ENCODE data around the gene CYP1A2. TPM values are rescaled to one million over a fixed set of nuclear protein-coding genes. Genes with fewer than 3 reads are reported as not detected.

Gene CYP1A2
- total and polyA plus RNA-seq, 2 of the 13 experiments (the other 11 are each of a cell fraction or from before 2014, with no cell fraction given) = 0.07 TPM; not detected in 1

DNA sequence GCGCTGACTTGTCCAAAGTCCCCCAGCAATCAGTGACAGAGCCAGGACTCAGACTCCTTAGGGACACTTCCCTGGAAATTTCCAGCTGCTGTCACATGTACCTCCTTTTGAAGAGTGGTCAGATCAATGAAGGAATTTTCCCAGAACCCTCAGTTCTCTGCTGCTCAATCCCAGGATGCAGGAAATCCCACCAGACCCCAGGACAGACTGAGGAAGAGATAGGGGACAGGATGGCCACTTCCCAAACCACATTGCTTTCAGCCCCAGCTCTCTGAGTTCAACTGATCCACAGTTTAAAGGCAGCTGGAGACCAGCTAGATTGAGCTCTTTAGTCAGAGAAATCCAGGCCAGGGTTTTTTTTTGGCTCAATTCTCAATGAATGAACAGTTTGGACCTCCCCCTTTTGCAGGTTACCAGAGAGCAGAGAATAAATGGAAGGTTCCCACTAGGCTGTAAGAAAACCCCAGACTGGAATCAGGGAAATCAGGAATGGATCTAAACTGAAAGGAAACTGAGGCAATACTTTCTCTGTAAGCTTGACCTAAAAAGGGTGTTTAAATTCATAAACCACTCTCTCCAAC, 24.8 kb upstream of the CYP1A2 start (continued):
- TF ChIP-seq USF2 (IDR thresholded peaks at IDR 0.05; ENCODE audit: low read depth, low read length) = no peak
- no peak for TF ChIP-seq USF2 (CRISPR knock-in tag; IDR thresholded peaks at IDR 0.05; ENCODE audit: borderline replicate concordance)
- 0 out of 2 replicates have a peak, but pooled peaks have one; percentile 13 for TF ChIP-seq BCL6 (CRISPR knock-in tag; IDR thresholded peaks at IDR 0.05)
- no peak for TF ChIP-seq CENPX (CRISPR knock-in tag; IDR thresholded peaks at IDR 0.05)
- no peak; the same call in 1 of the 2 replicates for TF ChIP-seq SIN3A (IDR thresholded peaks at IDR 0.05; ENCODE audit: borderline replicate concordance, low read depth, low read length)
- no peak for TF ChIP-seq ZSCAN20 (CRISPR knock-in tag; IDR thresholded peaks at IDR 0.05; ENCODE audit: borderline replicate concordance)
- TF ChIP-seq IRF9 (CRISPR knock-in tag; IDR thresholded peaks at IDR 0.05; ENCODE audit: borderline replicate concordance) = no peak
- TF ChIP-seq, protein P1, sequence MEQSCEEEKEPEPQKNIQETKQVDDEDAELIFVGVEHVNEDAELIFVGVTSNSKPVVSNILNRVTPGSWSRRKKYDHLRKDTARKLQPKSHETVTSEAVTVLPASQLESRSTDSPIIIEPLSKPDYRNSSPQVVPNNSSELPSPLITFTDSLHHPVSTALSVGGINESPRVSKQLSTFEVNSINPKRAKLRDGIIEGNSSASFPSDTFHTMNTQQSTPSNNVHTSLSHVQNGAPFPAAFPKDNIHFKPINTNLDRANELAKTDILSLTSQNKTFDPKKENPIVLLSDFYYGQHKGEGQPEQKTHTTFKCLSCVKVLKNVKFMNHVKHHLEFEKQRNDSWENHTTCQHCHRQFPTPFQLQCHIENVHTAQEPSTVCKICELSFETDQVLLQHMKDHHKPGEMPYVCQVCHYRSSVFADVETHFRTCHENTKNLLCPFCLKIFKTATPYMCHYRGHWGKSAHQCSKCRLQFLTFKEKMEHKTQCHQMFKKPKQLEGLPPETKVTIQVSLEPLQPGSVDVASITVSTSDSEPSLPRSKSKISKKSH (CRISPR knock-in tag; IDR thresholded peaks at IDR 0.05; ENCODE audit: borderline replicate concordance) = no peak
- TF ChIP-seq MAFK (conservative IDR thresholded peaks at IDR 0.05 in 1 of 2, IDR thresholded peaks at IDR 0.05 in 1 of 2; ENCODE audit: low read length in 2 of 2) = no peak
- TF ChIP-seq ZNF841 (CRISPR knock-in tag; IDR thresholded peaks at IDR 0.05; ENCODE audit: borderline replicate concordance) = no peak
- TF ChIP-seq SMAD1 (CRISPR knock-in tag; IDR thresholded peaks at IDR 0.05; ENCODE audit: borderline replicate concordance, low read depth) = no peak
- TF ChIP-seq HNRNPH1 (optimal IDR thresholded peaks at IDR 0.05; ENCODE audit: low read depth, low read length) = no peak
- TF ChIP-seq KDM4B (CRISPR knock-in tag; IDR thresholded peaks at IDR 0.05) = no peak
- no peak for TF ChIP-seq HOXA7 (CRISPR knock-in tag; IDR thresholded peaks at IDR 0.05)
- TF ChIP-seq MXI1 (IDR thresholded peaks at IDR 0.05; ENCODE audit: borderline replicate concordance, low read depth, low read length) = no peak
- no peak for TF ChIP-seq ZNF432 (CRISPR knock-in tag; IDR thresholded peaks at IDR 0.05; ENCODE audit: borderline replicate concordance)
- TF ChIP-seq TCF7L2 (IDR thresholded peaks at IDR 0.05; ENCODE audit: low read depth, low read length) = no peak
- TF ChIP-seq THAP9 (CRISPR knock-in tag; IDR thresholded peaks at IDR 0.05; ENCODE audit: borderline replicate concordance) = no peak
- TF ChIP-seq STAG1 (CRISPR knock-in tag; IDR thresholded peaks at IDR 0.05) = no peak
- TF ChIP-seq ZNF598 (CRISPR knock-in tag; IDR thresholded peaks at IDR 0.05; ENCODE audit: borderline replicate concordance) = no peak
- no peak for TF ChIP-seq THYN1 (CRISPR knock-in tag; IDR thresholded peaks at IDR 0.05; ENCODE audit: borderline replicate concordance, low read depth)
- no peak for TF ChIP-seq PCBP1 (IDR thresholded peaks at IDR 0.05; ENCODE audit: borderline replicate concordance, low read depth, low read length)
- TF ChIP-seq ZMYM2 (CRISPR knock-in tag; IDR thresholded peaks at IDR 0.05) = no peak
